Smooth muscle cell of the coronary artery (primary cell): ENCODE results near the gene CREG1. TPM values are rescaled to one million over a fixed set of nuclear protein-coding genes. Genes with fewer than 3 reads are reported as not detected.

Experiments used
- total RNA-seq: library from RNA; depleted of rRNA; stranded (reverse); fragments of >200 nt; gene quantifications from 2 replicates; pipeline ENCODE4 v1.2.3, GENCODE V29; 2014; ENCODE audit warnings: low replicate concordance

The CREG1 gene
- total RNA-seq: 16.8 and 54.9 TPM in 2 replicates

GRCh38 chr1:167553136-167554027 lies at the start of gene CREG1:
Gene CREG1, minus strand, starts transcription at chr1:167553762.

GRCh38 chr1:167518331-167518700 lies 35.2 kb downstream of the CREG1 start, which contains the start of gene CD247:
Gene CD247, minus strand, starts transcription at chr1:167518529. Its CDS starts 64 bp downstream, at chr1:167518465.

Other genes with a start within 250 kb of the CREG1 start
- 0.12 TPM in 1 of 2 replicates, not detected in the other for gene CD247, start 35.2 kb downstream of the CREG1 start, total RNA-seq
- 0.08 and 0.12 TPM in 2 replicates for gene RCSD1, start 76.5 kb upstream of the CREG1 start, total RNA-seq
- gene MPZL1, start 168.2 kb upstream of the CREG1 start, total RNA-seq: 78.5 and 90.7 TPM in 2 replicates